SKM-1 (cell line): Measurements from ENCODE around the gene AMBRA1.

ENCODE experiments used
- DNase-seq: peaks from one replicate; lab custom pipeline; 2025; ENCODE audit not compliant: unreplicated experiment; lab: John Stamatoyannopoulos, UW

The AMBRA1 gene

DNA sequence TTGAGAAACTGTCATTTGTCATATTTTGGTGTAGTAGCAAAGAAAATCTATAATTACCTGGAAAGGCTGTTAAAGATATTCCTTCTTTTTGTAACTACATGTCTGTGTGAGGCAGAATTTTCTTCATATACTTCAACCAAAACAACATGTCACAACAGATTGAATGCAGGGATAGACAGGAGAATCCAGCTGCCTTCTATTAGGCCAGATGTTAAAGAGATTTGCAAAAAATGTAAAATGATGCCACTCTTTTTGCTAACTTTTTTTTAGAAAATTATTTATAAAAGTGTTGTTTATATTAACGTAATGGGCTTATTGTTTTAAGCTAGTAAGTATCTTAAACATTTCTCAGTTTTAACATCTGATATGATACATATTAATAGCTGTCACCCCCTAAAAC is 233.9 kb downstream of the AMBRA1 start:
- DNase-seq: no peak

DNA sequence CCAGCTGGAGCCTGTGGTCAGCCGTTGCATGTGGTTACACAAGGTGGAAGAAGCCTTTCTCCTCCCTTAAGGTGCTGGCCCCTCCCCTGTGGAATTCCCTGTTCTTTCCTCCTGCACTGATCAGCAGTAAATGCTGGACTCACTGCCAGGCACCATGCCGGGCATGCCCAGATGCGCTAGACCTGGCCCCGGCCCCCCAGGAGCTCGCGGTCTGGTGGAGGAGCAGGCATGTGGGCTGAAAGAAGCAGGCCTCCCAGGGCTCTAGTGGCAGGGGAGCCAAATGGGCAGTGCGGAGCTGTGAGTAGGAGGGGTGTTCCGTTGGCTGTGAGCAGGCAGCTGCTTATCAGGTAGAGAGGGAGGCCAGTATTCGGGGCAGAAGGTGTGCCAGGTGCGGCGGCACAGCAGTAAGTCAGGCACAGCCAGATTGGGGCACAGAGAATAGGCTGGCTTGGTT is 236.3 kb downstream of the AMBRA1 start:
- DNase-seq: no peak

DNA sequence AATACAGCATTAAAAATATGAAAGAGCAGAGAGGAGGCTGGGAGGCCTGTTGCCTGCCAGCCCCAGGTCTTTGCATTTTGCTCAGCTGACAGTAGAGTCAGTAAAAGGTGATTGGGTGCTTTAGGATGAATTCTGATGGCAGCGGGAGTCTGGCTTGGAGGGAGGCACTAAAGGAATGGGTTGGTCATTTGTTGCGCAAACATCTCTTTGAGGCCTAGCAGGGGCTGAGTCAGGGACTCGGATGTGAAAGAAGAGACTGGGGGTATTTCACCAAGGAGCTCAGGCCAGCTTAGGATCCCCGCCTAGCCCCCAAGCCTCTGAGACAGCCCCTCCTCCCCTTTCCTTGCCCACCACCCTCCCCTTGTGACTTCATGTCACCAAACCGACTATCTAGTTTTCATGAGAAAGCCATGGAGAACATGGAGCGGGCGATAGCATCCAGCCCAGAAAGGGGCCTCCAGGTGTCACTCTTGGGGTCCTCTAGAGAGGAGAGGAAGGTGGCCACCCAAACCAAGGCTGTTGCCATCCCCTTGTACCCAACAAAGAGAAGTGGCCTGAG is 236.8 kb downstream of the AMBRA1 start:
- DNase-seq: peak; percentile 73

DNA sequence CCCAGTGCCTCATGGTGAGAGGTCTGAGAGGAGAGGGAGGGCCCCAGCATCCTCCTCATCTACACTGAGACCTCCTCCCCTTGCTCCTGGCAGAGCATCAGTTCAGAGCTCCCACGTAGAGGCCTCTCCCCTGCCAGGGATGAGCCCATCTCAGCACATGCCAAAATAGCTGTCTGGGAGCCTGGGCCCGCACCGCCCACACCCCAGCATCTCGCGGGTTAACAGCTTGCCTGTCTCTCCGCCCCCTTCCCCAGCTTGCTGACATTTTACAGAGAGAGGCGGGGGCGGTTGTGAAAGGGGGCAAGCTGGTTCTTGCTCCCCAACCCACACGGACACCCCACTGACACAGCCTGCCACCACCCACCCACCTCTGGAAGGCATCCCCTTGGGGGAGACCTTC is 240.1 kb downstream of the AMBRA1 start:
- no peak for DNase-seq

DNA sequence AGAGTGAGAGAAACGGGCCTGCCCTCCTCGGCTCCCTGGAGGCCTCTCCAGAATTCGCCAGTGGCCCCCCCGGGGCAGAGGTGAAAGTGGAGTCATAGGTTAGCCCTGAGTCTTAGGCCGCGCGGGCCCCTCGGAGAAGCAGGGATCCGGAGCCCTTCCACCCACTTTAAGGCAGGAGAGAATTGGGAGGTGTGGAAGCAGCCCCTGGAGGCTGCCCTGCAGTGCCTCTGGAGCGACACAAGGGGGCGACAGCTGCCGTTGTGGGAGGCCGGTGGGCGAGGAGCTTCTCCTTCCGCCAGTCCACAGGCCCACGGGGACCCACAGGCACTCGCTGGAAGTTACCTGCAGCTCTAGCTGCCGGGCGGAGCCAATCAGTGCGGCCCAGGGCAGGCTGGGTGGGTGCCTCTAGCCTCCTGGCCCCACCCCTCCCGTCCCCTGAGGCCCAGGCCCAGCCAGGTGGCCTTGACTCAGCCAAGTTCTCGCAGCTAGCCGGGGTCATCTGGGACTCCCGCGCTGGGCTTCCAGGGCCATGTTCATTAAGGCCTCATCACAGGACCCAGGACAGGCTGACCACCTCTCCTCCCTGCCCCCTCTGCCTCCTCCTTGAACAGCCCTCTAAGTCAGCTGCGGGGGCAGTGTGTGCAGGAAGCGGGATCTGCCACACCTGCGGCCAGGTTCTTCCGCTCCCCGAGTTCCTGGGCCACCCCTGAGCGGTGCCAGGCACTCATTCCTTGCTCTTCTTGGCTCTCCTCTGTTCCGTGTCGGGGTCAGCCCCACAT is 241.6 kb downstream of the AMBRA1 start:
- DNase-seq: no peak

DNA sequence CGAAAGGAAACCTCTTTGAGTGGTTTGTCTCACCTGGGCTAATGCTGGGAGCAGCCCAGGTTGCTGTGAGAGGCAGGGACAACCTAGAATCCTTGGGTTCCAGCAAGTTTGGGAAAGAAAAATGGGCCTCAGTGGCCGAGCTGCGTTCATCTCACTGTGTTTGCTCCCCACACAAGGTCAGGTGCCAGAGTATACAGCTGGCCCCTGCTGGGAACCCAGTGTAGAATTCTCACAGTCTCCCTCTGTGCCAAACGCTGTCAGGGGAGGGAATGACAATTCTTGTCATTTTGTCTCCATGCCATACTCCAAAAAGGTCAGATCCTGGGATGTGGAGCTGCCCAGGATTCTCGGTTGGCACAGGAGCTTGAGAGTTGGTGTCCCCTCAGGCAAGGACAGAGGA is 242.2 kb downstream of the AMBRA1 start:
- no peak for DNase-seq

DNA sequence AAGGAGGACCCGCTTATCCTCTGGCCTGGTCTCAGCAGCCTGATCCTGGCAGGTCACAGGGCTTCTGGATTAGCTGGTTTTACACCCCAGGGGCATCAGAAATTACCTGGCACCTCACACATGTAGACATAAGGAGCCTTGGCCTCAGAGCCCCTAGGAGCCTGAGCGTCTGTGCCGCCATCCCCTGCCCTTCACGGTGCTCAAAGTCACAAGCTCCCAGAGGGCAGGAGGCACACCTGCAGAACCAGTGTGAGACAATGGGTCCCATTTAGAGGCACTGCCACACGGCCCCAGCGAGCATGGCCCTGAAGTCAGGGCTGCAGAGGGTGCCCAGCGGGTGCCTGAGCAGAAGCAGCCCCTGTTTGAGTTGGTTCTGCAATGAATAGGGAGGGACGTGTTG is 242.7 kb downstream of the AMBRA1 start:
- no peak for DNase-seq

DNA sequence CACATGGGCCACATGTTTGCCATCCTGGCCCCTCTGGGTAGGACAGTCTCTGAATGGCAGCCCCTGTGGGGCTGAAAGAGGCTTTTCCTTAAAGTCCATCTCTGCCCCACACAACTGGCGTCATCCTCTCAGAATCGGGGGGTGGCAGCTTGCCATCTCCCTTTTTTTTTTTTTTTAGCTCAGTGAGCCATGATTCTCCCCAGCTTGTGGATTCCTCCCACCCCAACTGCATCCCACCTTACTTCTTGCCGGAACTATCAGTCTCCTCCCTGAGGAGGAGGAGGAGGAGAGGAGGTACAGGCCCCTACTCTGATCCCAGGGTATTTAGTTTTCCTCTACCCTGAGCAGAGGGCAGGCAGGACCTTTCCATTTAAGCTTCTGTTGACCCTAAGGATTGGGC is 243.1 kb downstream of the AMBRA1 start:
- DNase-seq: no peak

DNA sequence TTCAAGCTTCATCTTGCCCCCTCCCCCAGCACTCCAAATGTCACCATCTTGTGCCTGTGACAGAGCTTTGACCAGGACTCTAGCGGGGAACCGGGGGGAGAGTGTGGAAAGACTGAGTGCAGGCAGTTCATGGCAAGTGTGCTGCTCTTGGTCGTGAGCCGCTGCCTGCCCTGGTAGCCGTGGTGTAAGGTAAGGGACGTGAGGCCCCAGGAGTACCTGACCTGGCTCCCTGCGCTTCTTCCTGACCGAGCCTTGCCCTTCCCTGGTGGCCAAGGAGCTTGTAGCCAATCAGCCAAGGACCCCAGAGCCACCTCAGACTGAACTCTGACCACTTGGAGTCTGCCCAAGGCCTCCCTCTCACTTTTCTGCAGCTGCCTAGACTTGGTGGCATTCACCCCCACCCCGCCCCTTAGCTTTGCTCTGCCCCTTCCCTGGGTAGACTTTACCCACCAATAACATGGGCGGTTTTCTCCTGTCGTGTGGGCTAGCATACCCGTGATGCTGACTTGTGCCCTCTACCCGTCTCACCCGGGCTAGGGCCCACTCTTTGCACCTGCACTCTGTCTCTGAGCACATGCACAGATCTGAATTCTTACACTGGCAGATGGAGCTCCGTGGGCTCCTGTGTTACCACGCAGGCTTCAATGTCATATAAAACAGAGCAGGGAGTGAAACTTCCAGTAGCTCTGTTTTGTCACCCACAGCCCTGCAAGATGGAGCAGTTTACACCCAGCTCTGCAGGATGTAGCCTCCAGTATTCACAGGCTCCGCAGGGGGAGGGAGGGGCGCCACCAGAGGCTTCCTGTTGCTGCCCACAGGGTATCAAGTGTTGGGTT is 245.0 kb downstream of the AMBRA1 start:
- DNase-seq: no peak

DNA sequence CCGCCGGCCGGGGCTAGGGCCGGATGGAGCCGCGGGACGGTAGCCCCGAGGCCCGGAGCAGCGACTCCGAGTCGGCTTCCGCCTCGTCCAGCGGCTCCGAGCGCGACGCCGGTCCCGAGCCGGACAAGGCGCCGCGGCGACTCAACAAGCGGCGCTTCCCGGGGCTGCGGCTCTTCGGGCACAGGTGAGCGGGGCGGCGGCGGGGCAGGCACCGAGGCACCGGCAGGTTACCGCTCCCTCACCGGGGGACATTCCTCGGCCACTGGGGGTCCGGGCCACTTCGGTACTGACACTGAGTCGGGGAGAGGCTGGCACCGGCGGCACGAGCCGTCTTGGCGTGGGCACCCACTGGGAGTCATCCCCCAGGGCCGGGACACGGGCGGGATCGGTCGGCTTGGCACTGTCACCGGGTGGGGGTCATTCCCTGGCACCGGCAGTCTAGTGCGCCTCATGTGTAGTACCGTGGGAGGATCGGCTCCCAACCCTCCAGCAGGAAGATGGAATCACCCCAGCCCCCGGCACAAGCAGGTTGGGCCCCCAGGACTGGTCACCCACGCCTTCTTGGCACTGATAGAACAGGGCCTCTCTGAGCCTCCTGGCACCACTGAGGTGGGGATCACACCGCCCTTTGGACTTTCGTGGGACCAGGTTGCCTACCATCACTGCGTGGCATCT is 246.0 kb downstream of the AMBRA1 start:
- no peak for DNase-seq

DNA sequence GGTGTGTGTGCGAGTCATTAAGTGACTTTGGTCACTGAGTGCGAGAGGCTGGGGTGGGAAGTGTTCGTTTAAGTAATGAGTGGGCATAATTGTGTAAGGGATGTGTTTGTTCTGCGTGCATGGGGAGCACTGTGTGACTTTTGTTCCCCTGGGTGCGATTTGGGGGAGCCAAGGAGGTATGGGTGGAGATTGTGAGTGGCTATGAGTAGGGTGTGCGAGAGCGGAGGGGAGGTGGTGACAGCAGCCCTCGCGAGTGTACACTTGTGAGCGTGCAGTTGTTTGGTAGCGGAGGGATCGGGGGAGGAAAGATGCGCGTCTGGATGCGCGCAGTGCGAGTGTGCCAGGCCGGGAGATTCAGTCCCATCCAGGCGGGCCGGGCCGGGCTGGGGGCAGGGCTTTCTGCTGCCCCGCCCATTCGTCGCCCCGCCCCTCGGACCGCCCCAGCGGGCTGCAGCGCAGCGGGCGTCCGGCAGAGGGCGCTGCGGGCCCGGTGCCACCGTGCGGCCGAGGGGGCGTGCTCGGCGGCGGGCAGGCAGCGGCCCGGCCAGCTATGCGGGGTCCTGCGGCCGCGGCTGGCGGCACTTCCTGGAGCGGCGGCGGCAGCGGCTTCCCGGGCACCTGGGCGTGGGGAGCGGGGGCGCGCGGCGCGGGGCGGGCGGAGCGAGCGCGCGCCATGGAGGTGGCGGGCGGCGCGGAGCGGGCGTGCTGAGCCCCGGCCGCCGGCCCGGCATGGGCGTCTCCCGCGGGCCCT is 246.8 kb downstream of the AMBRA1 start, which contains the start of gene DGKZ:
DGKZ (plus strand) TSS at position 578 of the 751 bp plus-strand sequence. CDS start 197 bp downstream, outside the sequence.
- peak; percentile 55 for DNase-seq
